ENCODE results near the gene RNF224.

- no peak for TF ChIP-seq CTCF (IDR thresholded peaks at IDR 0.05)
- no peak for TF ChIP-seq POLR2A (IDR thresholded peaks at IDR 0.05)
Observed at GRCh38 chr9:137265496-137266161, 38.3 kb downstream of the RNF224 start.
